Measurements from ENCODE around the gene COL1A1.

Gene COL1A1

DNA sequence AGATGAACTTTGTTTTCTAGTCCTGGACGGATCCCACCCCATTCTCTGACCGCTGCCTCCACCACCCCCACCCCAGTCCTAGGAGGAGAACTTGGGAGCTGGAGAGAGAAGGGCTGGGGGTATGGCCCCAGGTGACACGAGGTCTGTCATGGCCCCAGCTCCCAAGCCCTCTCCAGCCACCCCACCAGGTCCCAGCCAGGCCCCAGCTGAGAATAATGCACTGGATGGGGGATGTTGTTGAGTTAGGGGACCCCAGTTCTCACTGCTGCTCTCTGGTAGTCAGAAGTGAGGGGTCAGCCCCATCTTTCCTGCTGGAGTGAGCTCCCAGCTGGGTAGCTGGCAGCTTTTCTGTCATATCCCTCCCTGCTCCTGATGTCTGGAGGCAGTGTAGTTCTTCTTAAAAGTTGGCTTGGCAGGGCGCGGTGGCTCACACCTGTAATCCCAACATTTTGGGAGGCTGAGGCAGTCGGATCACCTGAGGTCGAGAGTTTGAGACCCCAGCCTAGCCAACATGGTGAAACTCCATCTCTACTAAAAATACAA lies 4.6 kb upstream of the COL1A1 start:
- Histone ChIP-seq H3K36me3 (ENCODE audit: control insufficient read depth, insufficient read depth, low read length) (no peaks in the 10 kb centered on the region), H3K4me3 (ENCODE audit: low read depth, low read length) (no peak overlapping the region), H3K27me3 (ENCODE audit: control insufficient read depth, insufficient read depth, low read length) (peaks cover 23% of the 10 kb centered on the region), H3K27ac (ENCODE audit: low read depth, low read length) (no peak overlapping the region), H3K9ac (ENCODE audit: low read length) (no peak overlapping the region), H3K9me3 (ENCODE audit: control insufficient read depth, insufficient read depth, low read depth, low read length) (no peaks in the 10 kb centered on the region), H3K4me1 (ENCODE audit: control insufficient read depth, insufficient read depth, low read length) (peaks cover 55% of the 10 kb centered on the region)

DNA sequence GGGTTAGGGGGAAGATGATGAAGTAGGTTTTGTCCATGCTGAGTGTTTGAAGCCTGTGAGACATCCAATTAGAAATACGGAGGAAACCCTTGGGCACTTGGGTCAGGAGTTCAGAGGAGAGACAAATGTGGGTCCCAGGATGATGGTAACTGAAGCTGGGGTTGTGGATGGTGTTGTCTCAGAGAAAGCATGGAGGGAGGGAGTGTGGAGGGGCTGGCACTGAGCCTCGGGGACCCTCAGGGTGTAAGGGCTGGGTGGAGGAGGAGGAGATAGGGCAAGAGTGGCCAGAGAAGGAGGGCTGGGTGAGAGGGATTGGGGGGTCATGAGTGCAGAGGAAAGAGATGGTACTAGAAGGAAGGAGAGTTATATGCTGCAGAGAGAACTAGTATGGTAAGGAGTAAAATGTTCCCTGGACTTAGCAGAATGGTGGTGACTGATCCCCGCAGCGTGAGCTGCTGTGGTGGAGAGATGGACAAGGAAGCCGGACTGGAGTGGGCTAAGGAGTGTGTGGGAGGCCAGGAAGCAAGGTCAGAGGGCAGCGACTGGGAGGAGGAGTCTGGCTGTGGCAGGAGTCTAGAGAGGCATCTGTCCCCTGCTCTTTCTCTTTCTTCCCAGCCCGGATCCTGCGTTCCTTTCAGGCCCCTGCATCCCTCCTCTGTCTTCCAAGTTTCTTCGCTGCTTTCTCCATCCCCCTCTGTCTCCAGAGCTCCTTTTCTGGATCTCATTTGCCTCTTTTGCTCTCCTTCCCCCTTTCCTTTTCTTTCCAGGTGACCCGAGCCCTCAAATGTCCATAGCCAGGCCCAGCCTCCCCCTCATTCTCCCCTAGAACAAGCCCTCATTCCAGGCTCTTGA lies 3.9 kb upstream of the COL1A1 start:
- no peaks in the 10 kb centered on the region for H3K9me3 ChIP-seq (ENCODE audit: control insufficient read depth, insufficient read depth, low read depth, low read length)
- H3K9ac ChIP-seq (ENCODE audit: low read length) = no peak overlapping the region
- no peak overlapping the region for H3K4me3 ChIP-seq (ENCODE audit: low read depth, low read length)
- H3K27me3 ChIP-seq (ENCODE audit: control insufficient read depth, insufficient read depth, low read length) = peaks cover 26% of the 10 kb centered on the region
- H3K27ac ChIP-seq (ENCODE audit: low read depth, low read length) = no peak overlapping the region
- peaks cover 48% of the 10 kb centered on the region for H3K4me1 ChIP-seq (ENCODE audit: control insufficient read depth, insufficient read depth, low read length)
- no peaks in the 10 kb centered on the region for H3K36me3 ChIP-seq (ENCODE audit: control insufficient read depth, insufficient read depth, low read length)

DNA sequence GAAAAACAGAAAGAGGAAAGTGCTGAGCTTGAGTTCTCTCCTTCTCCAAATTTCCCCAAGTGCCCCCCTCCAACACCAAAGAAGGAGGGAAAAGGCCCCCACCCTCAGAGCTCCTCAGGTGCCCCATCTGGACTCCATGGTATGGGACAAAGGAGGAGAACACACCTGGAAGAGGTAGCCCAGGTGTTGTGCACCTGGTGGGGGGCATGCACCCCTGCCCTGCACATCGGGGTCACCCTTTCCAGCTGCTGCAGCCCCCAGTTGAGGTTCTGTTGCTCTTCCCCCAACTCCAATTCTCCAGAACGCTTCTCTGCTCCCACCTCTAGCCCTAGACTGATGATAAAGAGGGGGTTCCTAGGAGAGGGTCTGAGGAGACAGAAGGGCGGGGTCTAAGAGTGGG lies 3.0 kb upstream of the COL1A1 start:
- Histone ChIP-seq H3K4me3 (ENCODE audit: low read depth, low read length) (no peak overlapping the region), H3K27ac (ENCODE audit: low read depth, low read length) (no peak overlapping the region), H3K9me3 (ENCODE audit: control insufficient read depth, insufficient read depth, low read depth, low read length) (no peaks in the 10 kb centered on the region), H3K4me1 (ENCODE audit: control insufficient read depth, insufficient read depth, low read length) (peaks cover 38% of the 10 kb centered on the region), H3K36me3 (ENCODE audit: control insufficient read depth, insufficient read depth, low read length) (no peaks in the 10 kb centered on the region), H3K27me3 (ENCODE audit: control insufficient read depth, insufficient read depth, low read length) (peaks cover 26% of the 10 kb centered on the region), H3K9ac (ENCODE audit: low read length) (no peak overlapping the region)

DNA sequence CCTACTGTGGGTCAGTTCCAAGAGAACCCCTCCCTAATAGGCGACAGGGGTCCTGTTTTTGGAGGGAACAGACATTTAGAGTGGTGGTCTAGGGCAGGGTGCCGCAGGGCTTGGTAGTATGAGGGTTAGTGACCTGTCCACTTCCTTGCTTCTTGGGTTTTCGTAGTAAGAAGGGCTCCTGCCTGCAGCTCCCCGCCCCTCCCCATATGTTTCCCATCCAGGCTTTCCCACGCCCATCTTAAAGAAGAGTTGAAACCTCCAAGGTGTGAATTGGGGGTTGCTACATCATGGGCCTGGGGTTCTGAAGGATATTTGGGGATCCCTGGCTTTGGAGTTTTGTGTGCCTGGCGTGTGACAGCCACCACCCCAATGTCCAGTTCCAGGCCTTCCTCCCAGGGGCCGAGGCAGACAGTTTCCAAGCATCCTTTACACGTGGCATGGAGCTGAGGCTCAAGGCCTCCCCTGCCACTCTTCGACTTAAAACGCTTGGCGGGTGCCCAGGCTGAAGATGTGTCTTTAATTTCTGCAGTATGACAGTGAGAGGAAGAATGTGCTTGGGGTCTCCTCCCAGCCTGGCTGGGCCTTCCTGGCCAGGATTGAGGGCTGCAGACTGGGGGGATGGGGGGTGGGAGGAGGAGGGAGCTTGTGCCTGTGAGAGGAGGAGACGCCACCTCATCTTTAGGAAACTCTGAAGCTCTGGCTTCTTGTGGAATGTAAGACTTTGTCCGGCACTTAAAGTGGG lies 2.3 kb upstream of the COL1A1 start:
- no peaks in the 10 kb centered on the region for H3K9me3 ChIP-seq (ENCODE audit: control insufficient read depth, insufficient read depth, low read depth, low read length)
- no peak overlapping the region for H3K27ac ChIP-seq (ENCODE audit: low read depth, low read length)
- peaks cover 2% of the 10 kb centered on the region; the same call in 1 of the 2 replicates for H3K36me3 ChIP-seq (ENCODE audit: control insufficient read depth, insufficient read depth, low read length)
- no peak overlapping the region for H3K4me3 ChIP-seq (ENCODE audit: low read depth, low read length)
- peaks cover 32% of the 10 kb centered on the region for H3K4me1 ChIP-seq (ENCODE audit: control insufficient read depth, insufficient read depth, low read length)
- peaks cover 26% of the 10 kb centered on the region for H3K27me3 ChIP-seq (ENCODE audit: control insufficient read depth, insufficient read depth, low read length)
- H3K9ac ChIP-seq (ENCODE audit: low read length) = no peak overlapping the region

DNA sequence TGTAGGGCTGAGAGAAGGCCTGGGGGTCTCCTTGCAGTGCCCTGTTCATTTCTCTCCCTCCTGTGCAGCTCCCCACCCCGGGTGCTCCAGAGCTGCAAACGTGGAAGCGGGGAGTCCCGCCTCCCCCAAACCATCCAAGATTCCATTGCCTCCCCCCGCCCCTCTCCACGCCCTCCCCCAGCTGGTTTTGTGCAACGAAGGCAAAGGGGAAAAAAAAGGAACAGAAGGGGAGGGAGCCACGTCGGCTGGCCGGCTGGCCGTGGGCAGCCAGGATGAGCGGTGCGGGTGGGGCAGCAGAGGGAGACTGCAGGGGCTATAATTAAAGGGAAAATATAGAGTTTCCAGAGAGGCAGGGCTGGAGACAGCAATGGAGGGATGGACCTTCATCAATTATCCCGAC lies 1.7 kb upstream of the COL1A1 start:
- peaks cover 25% of the 10 kb centered on the region for H3K4me1 ChIP-seq (ENCODE audit: control insufficient read depth, insufficient read depth, low read length)

DNA sequence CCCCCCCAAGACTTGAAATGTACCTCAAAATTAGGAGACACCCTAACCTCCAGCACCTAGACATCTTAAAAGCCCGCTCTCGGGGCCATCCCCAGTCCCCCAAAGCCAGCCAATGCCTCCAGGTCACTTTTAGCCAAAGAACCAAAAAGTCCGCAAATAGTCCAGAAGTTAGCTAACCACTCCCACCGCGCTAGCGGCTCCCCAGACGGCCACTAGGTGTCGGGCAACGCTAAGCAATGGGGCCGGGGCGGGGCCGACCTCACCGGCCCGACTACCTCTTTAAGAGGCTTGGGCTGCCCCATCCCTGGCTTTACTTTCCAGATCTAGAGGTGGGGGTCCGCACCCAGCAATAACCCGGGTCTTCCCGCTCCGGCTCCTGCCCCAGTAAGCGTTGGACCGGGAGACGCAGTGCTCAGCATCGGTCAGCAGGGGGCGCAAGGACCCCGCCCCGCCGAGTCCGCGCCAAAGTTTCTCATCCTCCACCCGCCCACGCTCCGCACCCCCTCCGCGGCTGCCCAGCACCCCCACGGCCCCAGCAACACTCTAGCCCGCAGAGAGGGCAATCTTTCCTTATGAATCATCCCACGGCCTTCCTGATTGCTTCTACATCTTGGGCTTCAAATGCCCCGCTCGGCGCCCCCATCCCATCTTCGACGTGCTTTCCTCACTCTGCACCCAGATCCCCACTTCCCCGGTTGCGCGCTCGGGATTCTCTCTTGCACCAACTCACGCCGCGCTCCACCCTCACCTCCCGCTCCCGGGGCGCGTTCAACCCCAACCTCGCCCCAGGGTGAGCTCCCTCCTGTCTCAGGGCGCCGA lies 765 bp downstream of the COL1A1 start:
- peak overlapping the region; percentile 79 for H3K9ac ChIP-seq (ENCODE audit: low read length)
- no peaks in the 10 kb centered on the region for H3K9me3 ChIP-seq (ENCODE audit: control insufficient read depth, insufficient read depth, low read depth, low read length)
- H3K27me3 ChIP-seq (ENCODE audit: control insufficient read depth, insufficient read depth, low read length) = peaks cover 26% of the 10 kb centered on the region
- no peak overlapping the region; the same call in 1 of the 2 replicates for H3K27ac ChIP-seq (ENCODE audit: low read depth, low read length)
- peaks cover 32% of the 10 kb centered on the region for H3K36me3 ChIP-seq (ENCODE audit: control insufficient read depth, insufficient read depth, low read length)
- peak overlapping the region; percentile 53 for H3K4me3 ChIP-seq (ENCODE audit: low read depth, low read length)
- peaks cover 9% of the 10 kb centered on the region for H3K4me1 ChIP-seq (ENCODE audit: control insufficient read depth, insufficient read depth, low read length)

More for the DNA sequence above, 1.7 kb upstream of the COL1A1 start:
- Histone ChIP-seq H3K27me3 (ENCODE audit: control insufficient read depth, insufficient read depth, low read length) (peaks cover 26% of the 10 kb centered on the region), H3K9me3 (ENCODE audit: control insufficient read depth, insufficient read depth, low read depth, low read length) (no peaks in the 10 kb centered on the region), H3K36me3 (ENCODE audit: control insufficient read depth, insufficient read depth, low read length) (peaks cover 8% of the 10 kb centered on the region), H3K9ac (ENCODE audit: low read length) (no peak overlapping the region), H3K27ac (ENCODE audit: low read depth, low read length) (no peak overlapping the region), H3K4me3 (ENCODE audit: low read depth, low read length) (no peak overlapping the region)

DNA sequence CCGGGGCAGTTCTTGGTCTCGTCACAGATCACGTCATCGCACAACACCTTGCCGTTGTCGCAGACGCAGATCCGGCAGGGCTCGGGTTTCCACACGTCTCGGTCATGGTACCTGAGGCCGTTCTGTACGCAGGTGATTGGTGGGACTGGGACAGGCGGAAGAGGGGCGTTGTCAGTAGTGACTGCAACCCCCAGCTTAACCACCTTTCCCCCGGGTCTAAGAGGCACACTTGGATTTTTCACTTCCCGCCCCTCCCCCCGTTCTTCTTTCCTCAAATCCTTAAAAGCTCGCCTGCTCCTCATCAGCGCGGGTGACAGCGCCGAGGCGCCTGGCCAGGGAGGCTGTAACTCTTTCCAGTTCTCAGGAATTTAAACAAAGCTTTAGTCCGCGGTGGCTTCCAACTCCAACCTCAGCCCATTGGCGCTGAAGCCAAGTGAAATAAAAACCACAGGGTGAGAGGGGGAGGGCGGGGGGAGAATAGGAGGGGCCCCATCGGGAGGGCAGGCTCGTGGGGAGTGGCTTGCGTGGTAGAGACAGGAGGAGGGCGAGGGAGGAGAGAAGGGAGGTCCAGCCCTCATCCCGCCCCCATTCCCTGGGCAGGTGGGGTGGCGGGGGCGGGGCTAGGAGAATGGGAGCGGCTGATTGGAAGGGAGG lies 1.5 kb downstream of the COL1A1 start:
- peak overlapping the region; percentile 53 for H3K4me3 ChIP-seq (ENCODE audit: low read depth, low read length)
- no peaks in the 10 kb centered on the region for H3K9me3 ChIP-seq (ENCODE audit: control insufficient read depth, insufficient read depth, low read depth, low read length)
- peaks cover 3% of the 10 kb centered on the region for H3K4me1 ChIP-seq (ENCODE audit: control insufficient read depth, insufficient read depth, low read length)
- no peak overlapping the region for H3K27ac ChIP-seq (ENCODE audit: low read depth, low read length)
- H3K9ac ChIP-seq (ENCODE audit: low read length) = peak overlapping the region; percentile 24
- peaks cover 40% of the 10 kb centered on the region for H3K36me3 ChIP-seq (ENCODE audit: control insufficient read depth, insufficient read depth, low read length)
- peaks cover 26% of the 10 kb centered on the region for H3K27me3 ChIP-seq (ENCODE audit: control insufficient read depth, insufficient read depth, low read length)

DNA sequence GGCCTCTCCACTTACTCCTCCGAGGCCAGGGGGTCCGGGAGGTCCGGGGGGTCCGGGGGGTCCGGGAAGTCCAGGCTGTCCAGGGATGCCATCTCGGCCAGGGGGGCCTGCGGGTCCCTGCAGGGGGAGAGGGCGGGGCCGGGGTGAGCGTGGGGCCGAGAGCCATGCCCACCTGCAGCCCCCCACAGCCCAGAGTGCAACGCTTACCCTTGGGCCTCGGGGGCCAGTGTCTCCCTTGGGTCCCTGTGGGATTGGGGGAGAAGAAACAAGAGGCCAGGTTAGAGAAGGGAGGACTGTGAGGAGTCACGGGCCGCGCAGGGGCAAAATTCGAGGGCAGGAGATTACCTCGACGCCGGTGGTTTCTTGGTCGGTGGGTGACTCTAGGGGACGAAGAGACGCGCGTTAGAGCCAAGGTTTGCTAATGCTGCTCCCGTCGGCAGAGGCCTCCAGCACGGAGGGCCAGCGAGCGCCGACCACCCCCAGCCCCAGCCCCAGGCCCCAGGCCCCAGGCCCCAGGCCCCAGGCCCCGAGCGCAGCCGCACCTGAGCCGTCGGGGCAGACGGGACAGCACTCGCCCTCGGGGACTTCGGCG lies 2.1 kb downstream of the COL1A1 start:
- peak overlapping the region; percentile 53 for H3K4me3 ChIP-seq (ENCODE audit: low read depth, low read length)
- H3K36me3 ChIP-seq (ENCODE audit: control insufficient read depth, insufficient read depth, low read length) = peaks cover 45% of the 10 kb centered on the region
- H3K4me1 ChIP-seq (ENCODE audit: control insufficient read depth, insufficient read depth, low read length) = peaks cover 3% of the 10 kb centered on the region
- no peaks in the 10 kb centered on the region for H3K9me3 ChIP-seq (ENCODE audit: control insufficient read depth, insufficient read depth, low read depth, low read length)
- H3K9ac ChIP-seq (ENCODE audit: low read length) = peak overlapping the region; percentile 38
- H3K27ac ChIP-seq (ENCODE audit: low read depth, low read length) = no peak overlapping the region
- H3K27me3 ChIP-seq (ENCODE audit: control insufficient read depth, insufficient read depth, low read length) = peaks cover 26% of the 10 kb centered on the region

DNA sequence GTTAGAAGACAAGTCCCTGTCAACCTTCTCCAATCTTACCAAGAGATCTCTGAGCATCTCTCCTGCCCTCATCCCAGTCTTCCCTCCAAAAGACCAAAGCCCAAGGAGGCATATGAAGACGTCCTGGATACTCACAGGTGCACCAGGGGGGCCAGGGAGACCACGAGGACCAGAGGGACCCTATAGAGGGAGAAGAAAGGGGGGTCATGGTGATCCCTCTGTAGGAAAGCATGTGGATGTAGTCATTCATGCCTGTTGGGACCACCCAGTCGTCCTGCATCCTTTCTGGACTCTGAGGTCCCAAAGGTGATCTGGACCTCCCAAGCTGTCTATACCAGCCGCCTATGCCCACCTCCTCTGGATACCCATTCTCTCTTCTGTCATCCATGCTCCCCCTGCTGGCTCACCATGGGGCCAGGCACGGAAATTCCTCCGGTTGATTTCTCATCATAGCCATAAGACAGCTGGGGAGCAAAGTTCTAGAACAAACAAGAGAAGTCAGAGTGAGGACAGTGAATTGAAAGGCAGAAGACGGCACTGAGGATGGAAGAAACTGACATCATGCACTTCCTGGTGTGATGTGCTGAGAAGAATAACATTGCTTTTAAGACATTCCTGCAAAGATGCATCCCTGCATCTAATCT lies 3.3 kb downstream of the COL1A1 start:
- peaks cover 22% of the 10 kb centered on the region for H3K27me3 ChIP-seq (ENCODE audit: control insufficient read depth, insufficient read depth, low read length)
- H3K4me3 ChIP-seq (ENCODE audit: low read depth, low read length) = no peak overlapping the region
- no peak overlapping the region for H3K9ac ChIP-seq (ENCODE audit: low read length)
- no peaks in the 10 kb centered on the region for H3K9me3 ChIP-seq (ENCODE audit: control insufficient read depth, insufficient read depth, low read depth, low read length)
- peaks cover 56% of the 10 kb centered on the region for H3K36me3 ChIP-seq (ENCODE audit: control insufficient read depth, insufficient read depth, low read length)
- H3K27ac ChIP-seq (ENCODE audit: low read depth, low read length) = no peak overlapping the region
- peaks cover 3% of the 10 kb centered on the region for H3K4me1 ChIP-seq (ENCODE audit: control insufficient read depth, insufficient read depth, low read length)

Data from HUES6 (cell line).